ENCODE data around the gene SLC38A3.

The SLC38A3 gene

GRCh38 chr3:50170689-50171088, 34.4 kb upstream of the SLC38A3 start:
- TF ChIP-seq CTCF (IDR thresholded peaks at IDR 0.05), result no peak

- TF ChIP-seq CTCF (IDR thresholded peaks at IDR 0.05), result no peak
These were observed 33.4 kb upstream of the SLC38A3 start for GRCh38 chr3:50171540-50172301.

GRCh38 chr3:50172626-50173220, 32.3 kb upstream of the SLC38A3 start:
- no peak for TF ChIP-seq CTCF (IDR thresholded peaks at IDR 0.05)

DNA sequence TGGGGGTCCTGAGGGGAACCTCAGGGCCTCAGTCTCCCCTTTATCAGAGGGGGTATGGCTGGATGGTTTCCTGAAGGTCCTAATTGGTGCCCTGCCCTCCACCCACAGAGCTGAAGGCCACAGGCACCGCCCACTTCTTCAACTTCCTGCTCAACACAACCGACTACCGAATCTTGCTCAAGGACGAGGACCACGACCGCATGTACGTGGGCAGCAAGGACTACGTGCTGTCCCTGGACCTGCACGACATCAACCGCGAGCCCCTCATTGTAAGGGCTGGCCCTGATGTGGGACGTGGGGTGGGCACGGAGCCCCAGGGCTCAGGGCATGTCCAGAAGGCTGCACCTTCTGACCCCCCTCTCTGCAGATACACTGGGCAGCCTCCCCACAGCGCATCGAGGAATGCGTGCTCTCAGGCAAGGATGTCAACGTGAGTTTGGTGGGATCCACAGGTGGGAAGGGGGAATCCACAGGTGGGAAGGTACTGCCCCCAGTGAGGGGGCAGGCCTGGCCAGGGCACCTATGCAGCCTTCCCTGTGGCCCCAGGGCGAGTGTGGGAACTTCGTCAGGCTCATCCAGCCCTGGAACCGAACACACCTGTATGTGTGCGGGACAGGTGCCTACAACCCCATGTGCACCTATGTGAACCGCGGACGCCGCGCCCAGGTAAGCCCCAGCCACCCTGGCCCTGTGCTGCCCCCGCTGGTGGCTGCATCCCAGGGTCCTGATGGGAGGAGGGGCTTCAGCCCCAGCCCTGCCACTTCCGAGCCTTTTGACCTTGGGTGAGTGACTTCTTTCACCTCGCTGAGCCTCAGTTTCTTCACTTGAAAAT, 31.2 kb upstream of the SLC38A3 start:
- no peak for TF ChIP-seq CTCF (IDR thresholded peaks at IDR 0.05)

GRCh38 chr3:50174517-50174895, 30.6 kb upstream of the SLC38A3 start:
- TF ChIP-seq CTCF (IDR thresholded peaks at IDR 0.05), result no peak

DNA sequence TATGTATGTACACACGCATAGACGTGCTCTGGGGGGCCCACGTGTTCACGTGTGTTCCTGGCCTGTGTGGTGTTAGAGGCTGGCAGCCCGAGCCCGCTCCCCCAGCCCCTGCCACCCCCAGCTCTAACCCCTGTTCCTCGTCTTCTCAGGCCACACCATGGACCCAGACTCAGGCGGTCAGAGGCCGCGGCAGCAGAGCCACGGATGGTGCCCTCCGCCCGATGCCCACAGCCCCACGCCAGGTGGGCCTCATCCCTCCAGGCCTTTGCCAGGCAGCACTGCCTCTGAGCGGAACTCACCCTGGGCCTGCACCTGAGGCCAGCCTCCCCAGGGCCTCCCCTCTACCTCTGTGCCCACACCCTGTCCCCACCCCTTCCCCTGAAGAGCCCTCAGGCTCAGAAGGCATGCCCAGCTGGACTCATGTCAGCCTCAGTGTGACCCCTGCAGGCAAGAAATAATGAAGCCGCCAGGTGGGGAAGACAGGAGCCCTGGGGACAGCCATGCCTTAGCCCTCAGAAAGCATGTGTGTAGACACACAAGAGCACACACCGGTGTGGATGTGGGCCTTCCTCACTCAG, 30.0 kb upstream of the SLC38A3 start:
- TF ChIP-seq CTCF (IDR thresholded peaks at IDR 0.05), result no peak

DNA sequence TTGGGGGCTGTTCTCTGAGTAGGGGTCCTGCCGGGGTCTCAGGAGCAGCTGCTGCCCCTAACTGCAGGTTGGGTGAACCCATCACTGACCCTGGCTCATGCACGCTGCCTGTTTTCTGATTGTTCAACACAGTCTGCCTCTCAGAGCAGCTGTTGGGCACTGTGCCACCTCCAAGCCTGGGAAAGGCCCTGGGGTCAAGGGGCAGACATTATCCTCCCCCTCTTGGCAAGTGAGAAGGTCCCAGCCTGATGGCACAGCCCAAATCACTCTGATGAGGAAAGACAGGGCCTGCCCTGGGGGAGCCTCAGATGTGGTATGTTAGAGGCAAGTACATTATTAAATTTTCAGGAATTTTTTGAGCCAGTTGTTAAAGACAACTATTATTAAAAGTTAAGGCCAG, 27.7 kb upstream of the SLC38A3 start:
- no peak for TF ChIP-seq CTCF (IDR thresholded peaks at IDR 0.05)

Data from LNCAP (cell line).